Measurements from ENCODE around the gene GART. TPM values are rescaled to one million over a fixed set of nuclear protein-coding genes. Genes with fewer than 3 reads are reported as not detected.
A peak's percentile ranks its signal among the peaks of the same experiment; 100 is the strongest.

The GART gene
- 100 to 1,000 TPM; 224 to 232 TPM for total RNA-seq

DNA sequence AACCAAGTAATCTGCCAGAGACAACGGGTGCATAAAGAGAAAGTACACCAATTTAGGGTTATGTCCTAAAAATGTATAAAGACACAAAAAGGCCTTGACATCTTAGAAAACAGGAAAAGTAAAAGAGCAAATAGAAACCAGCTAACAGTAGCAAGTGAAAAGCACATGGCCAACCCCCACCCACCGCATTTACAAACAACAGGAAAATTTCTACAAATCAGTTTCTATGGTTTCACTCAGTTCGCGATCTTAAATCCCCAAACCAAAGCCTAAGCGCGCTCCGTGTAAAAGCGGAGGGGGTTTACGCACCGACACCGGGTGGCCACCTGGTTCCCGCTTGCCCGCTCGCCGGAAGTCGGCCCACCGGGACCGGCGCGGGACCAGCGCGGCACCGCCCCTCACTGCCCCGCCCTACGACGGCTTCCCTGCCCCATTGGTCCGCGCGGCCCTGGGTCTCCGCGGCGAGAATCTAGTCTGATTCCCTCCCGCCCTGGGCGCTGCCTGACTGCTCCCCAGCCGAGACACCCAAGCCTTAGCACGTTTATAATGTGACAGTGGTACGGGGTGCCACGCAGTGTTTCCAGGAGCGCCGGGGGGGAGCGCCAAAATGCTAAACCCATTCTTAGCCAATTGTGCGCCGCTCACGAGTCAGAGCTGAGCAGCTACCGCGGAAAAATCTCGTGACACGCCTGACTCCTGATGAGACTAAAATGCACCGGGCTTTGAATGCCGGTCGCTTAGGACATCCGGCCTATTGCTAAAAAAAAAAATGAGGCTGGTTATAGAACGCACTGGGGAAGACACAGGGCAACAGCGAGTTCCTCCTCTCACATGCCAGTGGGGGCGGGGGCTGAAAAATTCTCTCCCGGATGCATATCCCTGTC, at the start of gene GART:
Gene GART (minus strand): TSS at position 362 of the 884 bp plus-strand sequence. CDS start 2,802 bp downstream, outside the sequence.
- H3K4me3 Mint-ChIP-seq = peak within 1 kb of the TSS; percentile 86
- peaks cover 36% of the 10 kb centered on the region for H3K4me1 Mint-ChIP-seq (ENCODE audit: low read depth)
- H3K27ac Mint-ChIP-seq = peak within 1 kb of the TSS; percentile 100
- peaks cover 63% of the 10 kb centered on the region for H3K36me3 Mint-ChIP-seq (ENCODE audit: low read depth)
- ATAC-seq (peak; percentile 65), DNase-seq (peak; percentile 87)
- CTCF ChIA-PET = no interaction called here
- intact Hi-C loops (cut with micrococcal nuclease) = loop anchor here (5.0 kb wide), 2 partner anchors 50 to 65 kb away; partner anchors contain the start of genes DNAJC28 and TMEM50B
- H3K9me3 Mint-ChIP-seq = no peaks in the 10 kb centered on the region
- POLR2A ChIA-PET = interaction anchor here (0.5 to 4.7 kb wide), 13 partner anchors 10 to 807 kb away, joined by 3 to 44 read pairs (median 3); partner anchors contain the start of genes DNAJC28 and TMEM50B
- no peaks in the 10 kb centered on the region for H3K27me3 Mint-ChIP-seq
- no peak for TF ChIP-seq CTCF (IDR thresholded peaks at IDR 0.05)

DNA sequence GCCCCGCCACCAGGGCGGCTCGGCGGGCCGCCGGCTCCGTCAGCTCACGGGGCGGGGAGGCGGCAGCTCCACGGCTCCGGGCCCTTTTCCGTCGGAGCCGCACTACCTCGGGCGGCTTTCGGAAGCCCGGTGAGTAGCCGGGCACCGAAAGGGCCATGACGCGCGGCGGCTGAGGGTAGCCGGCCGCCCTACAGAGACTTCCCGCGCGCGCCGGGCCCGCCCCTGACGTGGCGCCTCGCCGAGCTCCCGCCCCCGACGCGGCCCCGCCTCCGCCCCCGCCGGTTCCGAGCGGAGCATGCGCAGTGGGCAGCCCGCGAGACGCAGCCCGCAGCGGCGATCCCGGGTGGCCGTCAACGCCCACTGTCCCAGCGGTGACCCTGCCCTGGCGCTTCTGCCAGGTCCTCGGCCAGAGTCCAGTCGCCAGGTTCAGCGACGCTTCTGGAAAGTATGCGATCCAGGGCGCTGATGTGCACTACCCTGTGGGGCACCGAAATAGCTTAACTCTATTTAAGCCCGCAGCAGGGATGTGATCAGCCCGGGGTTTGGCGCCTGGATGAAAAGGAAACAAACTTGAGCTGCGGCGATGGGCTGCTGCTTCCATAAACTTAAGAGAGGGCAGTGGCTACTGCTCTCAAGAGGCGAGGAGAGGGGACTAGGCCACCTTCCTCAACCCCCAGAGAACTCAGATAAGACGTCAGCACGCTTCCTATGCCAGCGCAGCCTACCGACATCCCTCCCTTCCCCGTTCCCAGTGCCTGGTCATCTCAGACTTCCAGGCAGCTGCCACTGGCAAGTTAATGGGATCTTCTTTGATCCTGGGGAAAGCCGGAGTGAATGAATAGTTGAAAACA, 46.8 kb upstream of the GART start, which contains the start of gene DONSON:
Gene DONSON (minus strand): TSS at position 200 of the 851 bp plus-strand sequence. CDS start 43 bp downstream, at position 157.
- peak; percentile 94 for ATAC-seq
- Mint-ChIP-seq H3K27ac (peak within 1 kb of the TSS; percentile 86), H3K9me3 (no peaks in the 10 kb centered on the region), H3K4me3 (peak within 1 kb of the TSS; percentile 93), H3K36me3 (ENCODE audit: low read depth) (peaks cover 20% of the 10 kb centered on the region), H3K4me1 (ENCODE audit: low read depth) (peaks cover 15% of the 10 kb centered on the region), H3K27me3 (no peaks in the 10 kb centered on the region)
- no peak for TF ChIP-seq CTCF (IDR thresholded peaks at IDR 0.05)
- intact Hi-C loops (cut with micrococcal nuclease) = no loop called here
- POLR2A ChIA-PET = interaction anchor here (0.7 to 2.6 kb wide), 11 partner anchors 11 to 97 kb away, joined by 3 to 24 read pairs (median 5); partner anchors contain the start of genes DNAJC28 and SON
- peak; percentile 83 for DNase-seq
- CTCF ChIA-PET = interaction anchor here (0.9 to 2.7 kb wide), 12 partner anchors 9 to 227 kb away, joined by 3 to 36 read pairs (median 3); partner anchors contain the start of gene TMEM50B

GRCh38 chr21:33587792-33588484, 46.0 kb upstream of the GART start:
- Mint-ChIP-seq H3K27me3 (no peaks in the 10 kb centered on the region), H3K27ac (peak overlapping the region; percentile 80), H3K4me3 (peak overlapping the region; percentile 93), H3K4me1 (ENCODE audit: low read depth) (peaks cover 15% of the 10 kb centered on the region), H3K36me3 (ENCODE audit: low read depth) (peaks cover 17% of the 10 kb centered on the region), H3K9me3 (no peaks in the 10 kb centered on the region)
- intact Hi-C loops (cut with micrococcal nuclease) = no loop called here
- POLR2A ChIA-PET = interaction anchor here (0.5 to 2.6 kb wide), 11 partner anchors 14 to 57 kb away, joined by 3 to 24 read pairs (median 4); partner anchors contain the start of gene SON
- DNase-seq (peak; percentile 46), ATAC-seq (peak; percentile 25)
- CTCF ChIA-PET = interaction anchor here (1.0 to 2.7 kb wide), 10 partner anchors 9 to 227 kb away, joined by 3 to 36 read pairs (median 4); no protein-coding TSS in a partner anchor
- TF ChIP-seq CTCF (IDR thresholded peaks at IDR 0.05) = no peak

DNA sequence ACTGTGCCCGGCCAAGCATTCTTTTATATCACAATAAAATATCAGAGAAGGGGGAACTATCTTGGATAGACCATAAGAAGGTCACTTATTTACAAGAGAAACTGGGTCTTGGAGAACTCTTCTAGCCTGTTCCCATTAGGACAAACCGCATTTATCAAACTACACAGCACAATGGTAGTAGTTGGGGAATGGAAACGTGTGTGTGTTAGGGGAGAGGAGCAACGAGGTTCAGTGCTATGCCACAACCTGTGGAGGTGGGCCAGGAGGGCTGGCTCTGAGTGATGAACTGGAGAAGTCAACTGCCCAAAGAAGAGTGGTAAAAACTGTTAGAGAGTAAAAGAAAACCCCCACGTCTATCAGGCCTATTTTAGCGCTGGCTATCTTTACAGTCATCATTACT, 45.0 kb upstream of the GART start:
- intact Hi-C loops (cut with micrococcal nuclease) = no loop called here
- ChIA-PET POLR2A (interaction anchor here (1.0 to 1.6 kb wide), 3 partner anchors 19 to 107 kb away, joined by 3 to 4 read pairs (median 3); partner anchors contain the start of genes SON and TMEM50B), CTCF (interaction anchor here (1.5 kb wide), 1 partner anchor 19 kb away, joined by 11 read pairs; no protein-coding TSS in a partner anchor)
- no peak for TF ChIP-seq CTCF (IDR thresholded peaks at IDR 0.05)
- Mint-ChIP-seq H3K27me3 (no peaks in the 10 kb centered on the region), H3K9me3 (no peaks in the 10 kb centered on the region), H3K4me1 (ENCODE audit: low read depth) (peaks cover 15% of the 10 kb centered on the region), H3K4me3 (peak overlapping the region; percentile 57), H3K27ac (no peak overlapping the region), H3K36me3 (ENCODE audit: low read depth) (peaks cover 20% of the 10 kb centered on the region)
- DNase-seq = no peak
- no peak for ATAC-seq
